ENCODE results near the gene NDUFB2. TPM values are rescaled to one million over a fixed set of nuclear protein-coding genes. Genes with fewer than 3 reads are reported as not detected.
"Not testable (repeated sequence)": the region's sequence is repeated elsewhere in the genome, so short reads cannot be mapped to it uniquely, and the experiment has no call there.

The NDUFB2 gene
- total RNA-seq, 1 donor from 2014 or later: 146 TPM

DNA sequence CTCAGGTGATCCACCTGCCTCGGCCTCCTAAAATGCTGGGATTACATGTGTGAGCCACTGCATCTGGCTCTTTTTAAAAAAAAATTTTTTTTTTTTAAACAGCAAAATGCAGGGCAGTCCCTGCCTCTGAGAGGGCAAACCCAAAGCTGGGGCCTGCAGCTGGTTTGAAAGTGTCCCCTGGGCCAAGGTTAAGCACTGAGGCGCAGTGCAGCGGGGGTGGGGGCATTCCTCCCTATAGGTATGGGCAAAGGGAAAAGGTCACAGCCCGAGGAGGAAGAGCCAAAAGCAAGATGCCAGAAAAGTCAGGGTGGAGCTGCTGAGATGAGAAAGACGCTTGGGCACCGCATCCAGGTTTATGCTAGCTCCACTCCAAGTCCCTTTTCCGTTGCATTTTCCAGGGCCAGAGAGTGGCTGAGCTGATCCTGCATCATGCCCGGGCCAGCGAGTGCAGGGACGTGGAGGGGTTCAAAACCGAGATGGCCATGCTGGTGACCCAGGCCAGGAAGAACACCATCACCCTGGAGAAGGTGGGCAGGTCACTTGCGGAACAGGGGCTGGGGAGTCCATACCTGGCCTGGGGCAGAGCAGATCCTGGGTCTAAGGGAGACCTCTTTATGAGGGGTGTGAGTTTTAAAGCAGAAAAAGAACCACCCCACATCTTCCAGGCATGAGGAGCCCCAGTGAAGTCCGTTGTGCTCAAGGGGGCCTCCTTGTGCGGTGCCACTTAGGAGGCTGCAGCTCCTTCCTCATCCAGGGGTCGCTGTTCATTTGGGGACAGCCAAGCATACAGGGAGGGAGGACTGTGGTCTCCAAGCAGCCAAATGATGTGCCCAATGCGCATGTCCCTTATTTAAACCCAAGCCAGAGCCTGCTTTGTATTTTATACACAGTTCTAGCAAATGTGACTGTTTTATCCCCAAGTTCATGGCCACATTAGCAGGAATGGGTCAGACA lies 7.0 kb upstream of the NDUFB2 start:
- DNase-seq (ENCODE audit: low spot score) (no peak), ATAC-seq (no peak)

DNA sequence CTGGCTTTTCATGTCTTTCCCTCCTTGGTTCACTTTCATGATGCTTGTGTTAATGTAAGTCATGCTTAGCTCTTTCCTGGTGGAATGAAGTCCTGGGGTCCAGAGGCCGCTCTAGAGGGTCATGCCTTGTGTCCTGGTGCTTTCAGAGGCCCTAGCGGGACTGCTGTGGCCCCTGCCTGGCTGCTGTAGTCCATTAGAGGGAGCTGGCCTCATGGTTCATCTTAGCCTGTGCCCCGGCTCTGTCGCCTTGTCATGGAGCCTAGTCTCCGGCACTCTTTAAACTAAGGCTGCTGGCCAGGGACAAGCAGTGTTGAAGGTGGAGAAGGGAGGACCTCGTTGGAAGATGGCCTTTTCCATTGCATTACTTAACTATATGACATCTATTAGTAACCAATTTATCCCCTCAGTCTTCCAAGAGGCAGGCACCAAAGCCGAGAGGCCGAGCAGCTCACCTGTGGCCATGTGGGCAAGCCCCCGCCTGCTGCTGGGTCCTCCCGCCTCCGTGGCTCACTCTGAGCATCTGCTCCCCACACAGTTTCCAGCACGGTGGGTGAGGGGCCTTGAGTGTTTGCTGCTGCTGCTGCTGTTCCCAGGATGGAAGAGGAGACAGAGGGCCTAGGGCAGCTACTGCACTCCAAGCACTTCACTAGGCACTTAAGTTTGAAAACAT lies 5.0 kb upstream of the NDUFB2 start:
- ATAC-seq: no peak
- DNase-seq (ENCODE audit: low spot score): no peak

DNA sequence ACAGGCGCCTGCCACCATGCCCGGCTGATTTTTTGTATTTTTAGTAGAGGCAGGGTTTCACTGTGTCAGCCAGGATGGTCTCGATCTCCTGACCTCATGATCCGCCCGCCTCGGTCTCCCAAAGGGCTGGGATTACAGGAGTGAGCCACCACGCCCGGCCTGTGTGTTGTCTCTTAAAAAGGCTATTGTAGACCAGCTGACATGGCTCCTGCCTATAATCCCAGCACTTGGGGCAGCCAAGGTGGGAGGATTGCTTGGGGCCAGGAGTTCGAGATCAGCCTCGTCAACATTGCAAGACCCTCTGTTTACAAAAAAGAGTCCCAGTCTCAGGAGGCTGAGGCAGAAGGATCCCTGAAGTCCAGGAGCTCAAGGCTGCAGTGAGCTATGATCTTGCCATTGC lies 2.7 kb upstream of the NDUFB2 start:
- DNase-seq (ENCODE audit: low spot score); ATAC-seq: not testable (repeated sequence)

DNA sequence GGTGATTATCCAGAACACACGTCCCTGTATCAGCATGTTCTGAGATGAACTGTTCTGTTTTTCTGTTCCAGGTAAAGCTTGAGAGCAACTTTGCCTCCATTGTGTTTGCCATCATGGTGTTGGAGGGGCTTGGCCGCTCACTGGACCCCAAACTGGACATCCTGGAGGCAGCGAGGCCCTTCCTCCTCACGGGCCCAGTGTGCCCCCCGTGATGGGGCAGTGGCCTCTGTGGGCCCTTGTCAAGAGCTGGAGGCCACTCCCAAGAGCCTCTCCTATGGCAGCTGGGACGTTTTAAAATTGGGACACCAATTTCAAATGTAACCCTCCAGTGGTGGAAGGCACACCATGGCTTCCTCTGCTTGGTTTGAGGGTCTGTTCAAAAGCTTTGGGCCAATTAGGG lies 1.9 kb upstream of the NDUFB2 start:
- no peak for ATAC-seq
- DNase-seq (ENCODE audit: low spot score): no peak

DNA sequence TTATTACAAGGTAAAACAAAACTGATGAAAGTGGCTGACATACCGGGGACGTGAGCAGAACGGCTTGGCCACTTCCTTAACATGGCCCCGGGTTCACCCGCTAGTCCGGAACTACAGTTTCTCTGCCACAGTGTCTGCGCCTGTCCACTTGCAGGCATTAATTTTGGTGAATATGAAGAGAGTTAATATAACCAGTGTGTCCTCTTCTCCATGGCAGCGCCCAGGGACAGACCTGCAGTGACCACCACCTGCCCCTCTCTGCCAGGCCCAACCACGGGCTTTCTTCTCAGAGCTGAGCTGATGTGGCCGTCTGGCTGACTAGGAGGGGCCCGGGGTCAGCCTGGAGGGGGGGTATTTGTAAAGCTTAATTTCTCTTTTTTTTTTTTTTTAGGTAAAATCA lies 1.1 kb upstream of the NDUFB2 start:
- DNase-seq (ENCODE audit: low spot score) (no peak), ATAC-seq (no peak)

- peak; percentile 94 for ATAC-seq
- peak; percentile 96 for DNase-seq (ENCODE audit: low spot score)
Measured at GRCh38 chr7:140696024-140696679, 356 bp upstream of the NDUFB2 start.

GRCh38 chr7:140697447-140698143 lies 1.1 kb downstream of the NDUFB2 start:
- no peak for DNase-seq (ENCODE audit: low spot score)
- no peak for ATAC-seq

- DNase-seq (ENCODE audit: low spot score) (no peak), ATAC-seq (no peak)
Measured at GRCh38 chr7:140698477-140698876, 2.0 kb downstream of the NDUFB2 start.

GRCh38 chr7:140702774-140703173 lies 6.3 kb downstream of the NDUFB2 start:
- ATAC-seq: no peak
- no peak for DNase-seq (ENCODE audit: low spot score)

DNA sequence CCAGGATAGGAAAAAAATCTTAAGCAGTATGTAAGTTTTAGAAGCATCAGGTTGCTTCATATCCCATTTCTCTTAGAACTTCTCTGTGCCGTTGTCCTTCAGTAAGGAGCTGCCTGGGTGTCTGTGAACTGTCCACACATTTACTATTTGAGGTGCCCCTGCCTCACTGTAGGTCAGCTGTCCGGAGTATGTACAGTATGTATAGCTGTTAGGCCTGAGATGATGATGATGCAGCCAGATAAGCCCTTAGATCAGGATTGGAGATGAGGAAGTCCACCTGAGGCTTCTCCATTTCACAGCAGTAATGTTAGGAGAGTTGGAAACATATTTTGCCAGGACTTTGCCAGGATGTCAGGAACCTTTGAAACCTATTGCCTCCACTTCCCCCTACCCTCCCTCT lies 7.7 kb downstream of the NDUFB2 start:
- DNase-seq (ENCODE audit: low spot score) (no peak), ATAC-seq (no peak)

DNA sequence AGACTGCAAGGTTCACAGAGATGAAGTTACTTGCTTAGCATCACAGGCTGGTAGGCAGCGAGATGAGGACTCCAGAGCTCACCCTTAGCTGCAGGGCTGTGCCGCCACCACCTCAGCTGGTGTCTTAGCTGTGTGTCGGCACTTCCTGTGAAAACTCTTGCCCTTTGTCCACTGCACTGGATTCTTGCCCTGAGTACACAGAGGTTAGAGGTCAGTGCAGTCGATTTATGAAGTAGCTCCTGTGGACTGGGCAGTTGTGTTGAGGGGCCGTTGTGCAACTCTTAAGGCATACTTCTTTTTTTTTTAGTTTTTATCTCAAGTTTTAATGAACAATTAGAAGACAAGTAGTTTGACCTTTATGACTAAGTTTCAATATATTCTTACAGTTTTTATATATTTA lies 10.6 kb downstream of the NDUFB2 start:
- no peak for DNase-seq (ENCODE audit: low spot score)
- ATAC-seq: peak; percentile 85

- not testable (repeated sequence) for DNase-seq (ENCODE audit: low spot score); ATAC-seq
Measured at GRCh38 chr7:140708764-140709163, 12.3 kb downstream of the NDUFB2 start.

GRCh38 chr7:140712392-140712791 lies 15.9 kb downstream of the NDUFB2 start:
- ATAC-seq; DNase-seq (ENCODE audit: low spot score): not testable (repeated sequence)

- ATAC-seq (peak; percentile 93), DNase-seq (ENCODE audit: low spot score) (no peak)
Measured at GRCh38 chr7:140714331-140715040, 18.0 kb downstream of the NDUFB2 start.

- no peak for DNase-seq (ENCODE audit: low spot score)
Measured at GRCh38 chr7:140719721-140720120, 23.2 kb downstream of the NDUFB2 start.

GRCh38 chr7:140722254-140722653 lies 25.7 kb downstream of the NDUFB2 start:
- ATAC-seq (peak; percentile 83), DNase-seq (ENCODE audit: low spot score) (no peak)

More at GRCh38 chr7:140719721-140720120, 23.2 kb downstream of the NDUFB2 start:
- no peak for ATAC-seq

DNA sequence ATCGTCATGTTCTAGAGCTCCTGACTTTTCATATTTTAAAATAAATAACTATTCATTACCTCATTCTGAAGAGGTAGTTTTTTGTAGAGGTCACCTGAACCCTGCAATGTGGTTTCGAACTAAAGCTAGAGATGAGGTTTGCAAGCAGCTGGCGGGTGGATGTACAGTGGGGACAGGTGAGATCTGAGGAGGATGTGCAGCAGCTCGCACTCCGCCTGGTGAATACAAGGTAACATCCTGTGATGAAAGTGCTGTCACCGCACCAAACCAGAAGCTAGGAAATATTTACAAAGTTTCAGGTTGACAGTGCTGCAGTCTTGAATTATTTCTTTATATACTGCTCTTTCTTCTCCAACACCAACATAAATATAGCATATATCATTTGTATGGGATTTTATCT lies 26.5 kb downstream of the NDUFB2 start:
- DNase-seq (ENCODE audit: low spot score): no peak
- no peak for ATAC-seq

DNA sequence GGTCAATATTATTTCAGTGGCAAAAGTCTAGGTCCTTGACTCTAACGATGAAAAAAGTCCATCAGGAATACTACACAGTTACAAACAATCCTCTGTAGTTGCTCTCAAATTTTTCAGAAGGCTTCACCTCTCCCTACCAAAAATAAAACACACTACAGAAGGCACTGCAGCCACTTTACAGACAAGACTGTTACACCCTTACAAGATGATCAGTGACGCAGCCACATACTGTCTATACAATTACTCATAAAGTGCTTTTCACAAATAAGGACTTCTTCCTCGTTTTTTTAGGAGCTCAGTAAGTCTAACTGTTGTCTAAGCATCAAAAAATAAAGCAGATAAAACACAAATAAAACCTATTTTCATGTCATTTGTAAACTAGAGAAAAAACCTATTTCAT lies 27.1 kb downstream of the NDUFB2 start:
- DNase-seq (ENCODE audit: low spot score): no peak
- no peak for ATAC-seq

GRCh38 chr7:140724706-140725105 lies 28.2 kb downstream of the NDUFB2 start:
- ATAC-seq (no peak), DNase-seq (ENCODE audit: low spot score) (no peak)

DNA sequence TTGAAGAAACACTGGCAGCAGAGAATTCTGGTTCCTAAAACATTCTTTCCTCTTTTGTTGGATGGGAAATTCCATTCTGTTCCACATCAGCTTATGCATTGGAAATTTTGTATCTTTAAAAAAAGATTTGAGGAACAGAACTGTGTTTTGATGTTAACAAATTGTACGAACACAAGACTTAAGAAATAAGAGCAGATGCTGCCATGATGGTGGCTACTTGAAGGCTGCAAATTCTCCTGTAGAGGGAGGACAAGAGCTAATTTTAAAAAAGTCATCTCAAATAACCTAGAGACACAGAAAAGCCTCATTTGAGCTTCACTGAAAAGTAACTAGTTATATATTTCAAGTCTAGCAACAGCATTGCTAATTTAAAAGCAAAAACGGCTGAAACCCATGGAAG lies 29.8 kb downstream of the NDUFB2 start:
- ATAC-seq: no peak
- no peak for DNase-seq (ENCODE audit: low spot score)
